HG03025 (cell line): ENCODE data around the gene RASA3.
"Not testable (repeated sequence)": the region's sequence is repeated elsewhere in the genome, so short reads cannot be mapped to it uniquely, and the experiment has no call there.

Source experiments
- ATAC-seq: cut with Tn5 transposase; IDR thresholded peaks from one replicate; pipeline ENCODE4 v1.9.1; 2021; ENCODE audit warnings: mild to moderate bottlenecking, moderate library complexity; ENCODE audit not compliant: unreplicated experiment, low FRiP score

The RASA3 gene

GRCh38 chr13:114087430-114087829 is 45.0 kb downstream of the RASA3 start:
- ATAC-seq: no peak

- no peak for ATAC-seq
These were observed 49.4 kb downstream of the RASA3 start for GRCh38 chr13:114082849-114083645.

GRCh38 chr13:114081761-114082681 is 50.4 kb downstream of the RASA3 start:
- no peak for ATAC-seq

- no peak for ATAC-seq
These were observed 51.5 kb downstream of the RASA3 start for GRCh38 chr13:114080739-114081561.

GRCh38 chr13:114079601-114080536 is 52.6 kb downstream of the RASA3 start:
- no peak for ATAC-seq

GRCh38 chr13:114078461-114079451 is 53.7 kb downstream of the RASA3 start:
- no peak for ATAC-seq

GRCh38 chr13:114077933-114078325 is 54.5 kb downstream of the RASA3 start:
- no peak for ATAC-seq

- no peak for ATAC-seq
These were observed 55.1 kb downstream of the RASA3 start for GRCh38 chr13:114077099-114077932.

- ATAC-seq: no peak
These were observed 55.9 kb downstream of the RASA3 start for GRCh38 chr13:114076329-114077090.

- ATAC-seq: not testable (repeated sequence)
These were observed 56.6 kb downstream of the RASA3 start for GRCh38 chr13:114075811-114076210.

GRCh38 chr13:114074671-114075315 is 57.6 kb downstream of the RASA3 start:
- ATAC-seq: no peak

GRCh38 chr13:114073881-114074612 is 58.4 kb downstream of the RASA3 start:
- ATAC-seq: no peak

- no peak for ATAC-seq
These were observed 60.0 kb downstream of the RASA3 start for GRCh38 chr13:114072421-114072820.

GRCh38 chr13:114071991-114072390 is 60.4 kb downstream of the RASA3 start:
- ATAC-seq: no peak

GRCh38 chr13:114071410-114071809 is 61.0 kb downstream of the RASA3 start:
- ATAC-seq: no peak
